ENCODE results near the gene FADS3.
"Not testable (repeated sequence)": the region's sequence is repeated elsewhere in the genome, so short reads cannot be mapped to it uniquely, and the experiment has no call there.

FADS3 gene

GRCh38 chr11:61886643-61887042 lies 4.7 kb downstream of the FADS3 start:
- DNase-seq (ENCODE audit: low read depth), result no peak
- H3K4me3 ChIP-seq (ENCODE audit: low read length), result no peak overlapping the region
- no peak for TF ChIP-seq CTCF (IDR thresholded peaks at IDR 0.05; ENCODE audit: insufficient read depth, low read depth, low read length, missing control alignments)

- DNase-seq (ENCODE audit: low read depth), result no peak
- no peak overlapping the region for H3K4me3 ChIP-seq (ENCODE audit: low read length)
- TF ChIP-seq CTCF (IDR thresholded peaks at IDR 0.05; ENCODE audit: insufficient read depth, low read depth, low read length, missing control alignments), result no peak
These were observed 5.4 kb downstream of the FADS3 start for GRCh38 chr11:61885784-61886580.

DNA sequence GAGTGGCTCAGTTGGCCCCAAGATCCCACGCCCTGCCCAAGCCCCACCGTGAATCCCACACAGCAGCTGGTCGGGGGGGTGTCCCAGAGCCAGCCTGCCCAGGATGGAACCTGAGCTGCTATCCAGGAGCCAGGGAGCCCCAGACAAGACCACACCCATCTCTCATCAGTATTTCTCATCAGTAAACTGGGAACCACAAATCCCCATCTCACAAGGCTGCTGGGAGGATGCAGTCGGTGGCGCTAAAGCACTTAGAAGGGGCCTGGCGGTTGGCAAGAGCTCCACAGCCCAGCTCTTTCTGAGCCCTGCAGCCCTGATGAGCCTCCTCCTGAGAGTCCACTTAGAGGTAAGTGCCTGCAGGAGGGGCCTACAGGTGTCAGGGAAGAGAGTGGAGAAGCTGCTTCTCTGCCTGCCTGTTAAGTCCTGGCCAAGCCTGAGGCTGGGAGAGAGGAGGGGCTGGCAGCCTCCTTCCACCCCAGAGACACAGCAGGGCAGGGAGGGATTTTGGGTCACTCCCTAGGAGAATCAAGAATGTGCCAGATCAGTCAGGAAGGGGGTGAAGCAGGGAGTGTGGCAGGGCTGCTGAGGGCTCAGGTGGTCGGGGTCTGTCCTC lies 6.1 kb downstream of the FADS3 start:
- H3K4me3 ChIP-seq (ENCODE audit: low read length), result no peak overlapping the region
- DNase-seq (ENCODE audit: low read depth), result no peak
- no peak for TF ChIP-seq CTCF (IDR thresholded peaks at IDR 0.05; ENCODE audit: insufficient read depth, low read depth, low read length, missing control alignments)

DNA sequence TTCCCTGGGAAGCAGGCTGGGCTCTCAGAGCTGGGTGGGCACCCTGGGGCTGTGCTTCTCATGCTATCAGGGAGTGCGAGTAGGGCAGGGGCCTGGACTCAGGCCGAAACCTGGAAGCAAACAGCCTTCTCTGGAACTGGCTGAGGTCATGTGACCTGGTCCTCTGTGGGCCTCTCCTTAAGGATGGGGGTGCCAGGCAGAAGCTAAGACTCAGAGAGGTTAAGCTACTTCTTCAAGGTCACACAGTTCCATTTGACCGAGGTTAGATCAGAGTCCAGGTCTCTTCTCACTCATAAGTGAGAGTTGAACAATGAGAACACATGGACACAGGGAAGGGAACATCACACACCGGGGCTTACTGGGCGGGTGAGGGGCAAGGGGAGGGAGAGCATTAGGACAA lies 7.4 kb downstream of the FADS3 start:
- no peak for DNase-seq (ENCODE audit: low read depth)
- no peak for TF ChIP-seq CTCF (IDR thresholded peaks at IDR 0.05; ENCODE audit: insufficient read depth, low read depth, low read length, missing control alignments)
- no peak overlapping the region for H3K4me3 ChIP-seq (ENCODE audit: low read length)

DNA sequence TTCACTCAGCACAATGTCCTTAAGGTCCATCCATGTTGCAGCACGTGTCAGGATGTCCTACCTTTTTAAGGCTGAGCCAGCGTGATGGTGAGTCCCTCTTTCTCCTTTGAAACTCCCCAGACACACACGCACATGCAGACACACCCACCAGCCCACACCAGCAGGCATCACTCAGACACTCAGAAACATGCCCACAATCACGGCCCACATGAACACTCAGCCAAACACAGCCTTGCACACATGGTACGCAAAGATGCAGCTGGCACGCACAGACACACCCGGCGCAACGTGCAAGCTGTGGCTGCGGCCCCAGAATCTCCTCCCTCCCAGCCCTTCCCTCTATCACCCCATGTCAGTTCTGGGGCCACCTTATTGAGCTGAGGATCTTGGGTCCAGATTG lies 8.0 kb downstream of the FADS3 start:
- TF ChIP-seq CTCF (IDR thresholded peaks at IDR 0.05; ENCODE audit: insufficient read depth, low read depth, low read length, missing control alignments), result no peak
- DNase-seq (ENCODE audit: low read depth), result no peak
- H3K4me3 ChIP-seq (ENCODE audit: low read length), result no peak overlapping the region

DNA sequence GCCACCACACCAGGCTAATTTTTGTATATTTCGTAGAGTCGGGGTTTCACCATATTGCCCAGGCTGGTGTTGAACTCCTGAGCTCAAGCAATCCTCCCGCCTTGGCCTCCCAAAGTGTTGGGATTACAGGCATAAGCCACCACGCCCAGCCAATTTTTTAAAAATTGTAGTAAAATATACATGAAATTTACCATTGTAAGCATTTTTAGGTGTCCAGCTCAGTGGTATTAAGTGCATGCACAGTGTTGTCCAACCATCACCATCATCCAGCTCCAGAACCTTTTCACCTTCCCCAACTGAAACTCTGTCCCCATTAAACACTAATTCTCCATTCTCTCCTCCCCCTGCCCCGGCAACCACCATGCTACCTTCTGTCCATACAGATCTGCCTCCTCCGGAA lies 8.5 kb downstream of the FADS3 start:
- no peak overlapping the region for H3K4me3 ChIP-seq (ENCODE audit: low read length)
- no peak for DNase-seq (ENCODE audit: low read depth)
- no peak for TF ChIP-seq CTCF (IDR thresholded peaks at IDR 0.05; ENCODE audit: insufficient read depth, low read depth, low read length, missing control alignments)

- DNase-seq (ENCODE audit: low read depth); H3K4me3 ChIP-seq (ENCODE audit: low read length): not testable (repeated sequence)
These were observed 9.1 kb downstream of the FADS3 start for GRCh38 chr11:61882267-61882666.

Data from epithelial cell of esophagus (primary cell).